Panc1 (cell line): ENCODE measurements around the gene ANTXR1. TPM values are rescaled to one million over a fixed set of nuclear protein-coding genes. Genes with fewer than 3 reads are reported as not detected.

Source experiments
- ATAC-seq: fragments of 200-7000 bp; cut with Tn5 transposase; 2 replicates; pipeline ENCODE4 v1.9.1; 2020; ENCODE audit warnings: mild to moderate bottlenecking, moderate library complexity
- BruUV-seq: library from RNA; stranded (reverse); fragments of 400-500 nt; replicated peaks from 2 replicates; lab custom pipeline; 2021; lab: Mats Ljungman, UMichigan
- CTCF ChIA-PET: fragments of 300-600 bp; sonication (Branson Sonifier 250); formaldehyde crosslinking; loops from one replicate; lab custom pipeline; 2022; ENCODE audit warnings: antibody characterized with exemption; lab: Charles Lee
- POLR2A ChIA-PET: fragments of 300-600 bp; sonication (Branson Sonifier 250); formaldehyde crosslinking; loops from one replicate; lab custom pipeline; 2022; ENCODE audit warnings: antibody characterized with exemption; lab: Charles Lee
- DNase-seq: peaks from one replicate; pipeline ENCODE4 v3.0.0-alpha.2; 2010; ENCODE audit warnings: low read depth, low spot score
- H3K27ac ChIP-seq: 2 replicates; pipeline ENCODE4 v1.5.1; 2011; ENCODE audit warnings: mild to moderate bottlenecking, low read length, inconsistent platforms
- H3K27me3 ChIP-seq: fragments of 200-500 bp; sonication (Bioruptor generic); 2 replicates; pipeline ENCODE4 v1.6.0; 2014; ENCODE audit warnings: low read length, inconsistent platforms; ENCODE audit not compliant: control insufficient read depth, insufficient read depth
- H3K36me3 ChIP-seq: fragments of 200-500 bp; sonication (Bioruptor generic); 2 replicates; pipeline ENCODE4 v1.5.1; 2014; ENCODE audit warnings: inconsistent platforms, mild to moderate bottlenecking, low read length, moderate library complexity; ENCODE audit not compliant: control insufficient read depth, insufficient read depth
- H3K4me1 ChIP-seq: 2 replicates; pipeline ENCODE4 v1.5.1; 2011; ENCODE audit warnings: inconsistent platforms, mild to moderate bottlenecking, low read length, moderate library complexity; ENCODE audit not compliant: control insufficient read depth, insufficient read depth
- H3K4me3 ChIP-seq, 2 experiments: 2 replicates each; pipeline ENCODE4 v1.5.1; 2011 to 2012; ENCODE audit warnings: low read depth in 2 of 2, low read length in 2 of 2, mild to moderate bottlenecking in 2 of 2, inconsistent platforms in 1 of 2, moderate library complexity in 1 of 2
- H3K9me3 ChIP-seq: fragments of 200-500 bp; sonication (Bioruptor generic); 2 replicates; pipeline ENCODE4 v1.5.1; 2014; ENCODE audit warnings: low read depth, mild to moderate bottlenecking, inconsistent platforms, low read length, moderate library complexity; ENCODE audit not compliant: control insufficient read depth, insufficient read depth
- CTCF ChIP-seq: fragments of 450-650 bp; IDR thresholded peaks from 2 replicates; pipeline ENCODE4 v1.5.1; 2017; ENCODE audit warnings: mild to moderate bottlenecking
- POLR2AphosphoS5 ChIP-seq: IDR thresholded peaks from 2 replicates; pipeline ENCODE4 v1.6.1; 2012; ENCODE audit warnings: mild to moderate bottlenecking, low read depth, low read length, moderate library complexity
- REST ChIP-seq, 2 experiments: IDR thresholded peaks; 2 replicates each; pipeline ENCODE4 v1.6.1; 2011 to 2012; ENCODE audit warnings: low read depth in 2 of 2, control low read depth in 1 of 2, low read length in 1 of 2, mild to moderate bottlenecking in 1 of 2, moderate library complexity in 1 of 2; ENCODE audit not compliant: insufficient read depth in 1 of 2
- SIN3A ChIP-seq: IDR thresholded peaks from 2 replicates; pipeline ENCODE4 v1.6.1; 2012; ENCODE audit warnings: low read depth, mild to moderate bottlenecking, low read length, moderate library complexity, borderline replicate concordance; ENCODE audit not compliant: insufficient read depth
- TCF7L2 ChIP-seq: IDR thresholded peaks from 2 replicates; pipeline ENCODE4 v1.6.1; 2011; ENCODE audit warnings: mild to moderate bottlenecking, low read depth, low read length, inconsistent platforms
- in situ Hi-C: cut with HindIII; loops from 2 replicates; pipeline ENCODE4 v1.10.0; 2016; ENCODE audit warnings: low sequenced_read_pairs, low pct_unique_long_range_greater_than_20kb
- intact Hi-C: fragments of 100-400 bp; cut with micrococcal nuclease; formaldehyde crosslinking; loops from one replicate; pipeline ENCODE4 v1.10.0; 2022; ENCODE audit not compliant: unreplicated experiment
- total RNA-seq: library from RNA; stranded (reverse); gene quantifications from one replicate; pipeline ENCODE4 v1.2.1, GENCODE V29; 2021; ENCODE audit not compliant: unreplicated experiment

The ANTXR1 gene
- total RNA-seq, 1 experiment from 2014 or later: 132 TPM

- Histone ChIP-seq H3K9me3 (no peaks in the 10 kb centered on the region), H3K27ac (no peak overlapping the region), H3K27me3 (no peaks in the 10 kb centered on the region), H3K4me1 (no peaks in the 10 kb centered on the region), H3K4me3 (no peak overlapping the region), H3K36me3 (peaks cover 6% of the 10 kb centered on the region)
- intact Hi-C loops (no loop called here), in situ Hi-C loops (no loop called here)
- POLR2A ChIA-PET: no interaction called here
- no peak for DNase-seq
- no TSS peak for BruUV-seq
- ATAC-seq: no peak
- CTCF ChIA-PET: no interaction called here
- TF ChIP-seq SIN3A (no peak), REST (IDR thresholded peaks at IDR 0.05; ENCODE audit: insufficient read depth in 1 of 2, low read depth in 2 of 2, low read length in 1 of 2) (no peak), TCF7L2 (no peak), CTCF (no peak), POLR2AphosphoS5 (no peak)
Observed at GRCh38 chr2:69200107-69200520, 187.1 kb downstream of the ANTXR1 start.

- Histone ChIP-seq H3K4me3 (no peak overlapping the region), H3K36me3 (peaks cover 3% of the 10 kb centered on the region; the same call in 1 of the 2 replicates), H3K9me3 (no peaks in the 10 kb centered on the region), H3K27me3 (no peaks in the 10 kb centered on the region), H3K27ac (no peak overlapping the region), H3K4me1 (no peaks in the 10 kb centered on the region)
- intact Hi-C loops: no loop called here
- POLR2A ChIA-PET: no interaction called here
- no TSS peak for BruUV-seq
- in situ Hi-C loops: no loop called here
- CTCF ChIA-PET: no interaction called here
- no peak for TF ChIP-seq REST (IDR thresholded peaks at IDR 0.05; ENCODE audit: insufficient read depth in 1 of 2, low read depth in 2 of 2, low read length in 1 of 2)
- ATAC-seq (no peak), DNase-seq (no peak)
Observed at GRCh38 chr2:69201259-69201658, 188.3 kb downstream of the ANTXR1 start.
